Measurements from ENCODE around the gene KRT37. TPM values are rescaled to one million over a fixed set of nuclear protein-coding genes. Genes with fewer than 3 reads are reported as not detected.

The KRT37 gene
- not detected for polyA plus RNA-seq (ENCODE audit: low read depth in 6 of 6)

- DNase-seq (no peak), ATAC-seq (ENCODE audit: low read depth in 2 of 2) (no peak)
- no peak within 1 kb of the TSS for H3K27ac Mint-ChIP-seq
- H3K4me1 Mint-ChIP-seq, result no peaks in the 10 kb centered on the region
- H3K9me3 Mint-ChIP-seq, result peaks cover 0 to 2% (median 0%) of the 10 kb centered on the region in 7 donors
- H3K36me3 Mint-ChIP-seq, result no peaks in the 10 kb centered on the region
- H3K4me3 Mint-ChIP-seq, result no peak within 1 kb of the TSS
- H3K27me3 Mint-ChIP-seq, result peaks cover 20 to 35% (median 33%) of the 10 kb centered on the region in 3 donors
Observed at GRCh38 chr17:41424111-41424635, at the start of gene KRT37. KRT37 (minus strand) TSS chr17:41424585; CDS start chr17:41424523, 62 bp downstream.

DNA sequence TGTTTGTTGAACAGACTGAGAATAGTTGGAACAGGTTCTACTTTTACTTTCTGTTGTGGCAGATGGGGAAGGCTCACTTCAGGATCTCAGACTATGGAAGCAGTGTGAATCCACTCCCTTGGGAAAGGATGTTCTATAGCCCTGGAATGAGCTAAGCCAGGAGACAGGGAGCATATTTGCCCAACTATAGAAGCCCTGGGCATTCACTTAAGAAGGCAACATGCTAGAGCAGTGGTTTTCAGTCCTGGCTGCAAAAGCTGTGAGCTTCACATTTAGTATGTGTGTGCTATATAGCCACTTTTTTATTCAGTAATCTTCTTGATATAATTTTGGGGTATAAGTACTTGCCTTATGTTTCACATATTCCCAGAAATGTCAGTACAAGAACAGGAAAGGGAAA is 44.0 kb upstream of the KRT37 start:
- Mint-ChIP-seq H3K36me3 (peaks cover 8% of the 10 kb centered on the region in 2 donors), H3K27me3 (peaks cover 21 to 57% (median 31%) of the 10 kb centered on the region in 3 donors), H3K9me3 (peaks cover 3 to 28% (median 6%) of the 10 kb centered on the region in 7 donors), H3K27ac (no peak overlapping the region), H3K4me3 (no peak overlapping the region), H3K4me1 (no peaks in the 10 kb centered on the region)
- DNase-seq (no peak), ATAC-seq (ENCODE audit: low read depth in 2 of 2) (no peak)

DNA sequence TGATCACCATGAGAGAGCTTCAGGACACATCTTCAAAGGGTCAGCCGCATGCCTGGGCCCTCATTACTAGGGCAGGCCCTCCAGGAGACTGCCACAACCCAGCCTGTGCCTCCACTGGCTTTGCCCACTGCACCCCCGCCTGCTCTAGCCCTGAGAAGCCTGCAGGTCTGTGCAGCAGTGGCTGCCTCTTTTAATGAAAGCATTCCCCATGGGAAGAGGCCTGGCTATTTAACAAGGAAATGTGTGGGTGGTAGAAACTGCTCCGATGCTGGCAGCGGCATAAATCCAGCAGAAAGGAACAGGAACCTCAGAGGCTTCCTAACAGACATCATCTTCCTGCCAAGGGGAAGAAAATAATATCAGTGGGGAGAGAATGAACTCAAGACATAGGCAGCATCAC is 43.2 kb upstream of the KRT37 start:
- no peak for ATAC-seq (ENCODE audit: low read depth in 2 of 2)
- no peaks in the 10 kb centered on the region for H3K4me1 Mint-ChIP-seq
- no peak overlapping the region for H3K27ac Mint-ChIP-seq
- H3K27me3 Mint-ChIP-seq, result peaks cover 21 to 52% (median 30%) of the 10 kb centered on the region in 3 donors
- DNase-seq, result no peak
- H3K36me3 Mint-ChIP-seq, result peaks cover 0 to 8% of the 10 kb centered on the region in 2 donors
- H3K9me3 Mint-ChIP-seq, result peaks cover 0 to 28% (median 6%) of the 10 kb centered on the region in 7 donors
- H3K4me3 Mint-ChIP-seq, result no peak overlapping the region

DNA sequence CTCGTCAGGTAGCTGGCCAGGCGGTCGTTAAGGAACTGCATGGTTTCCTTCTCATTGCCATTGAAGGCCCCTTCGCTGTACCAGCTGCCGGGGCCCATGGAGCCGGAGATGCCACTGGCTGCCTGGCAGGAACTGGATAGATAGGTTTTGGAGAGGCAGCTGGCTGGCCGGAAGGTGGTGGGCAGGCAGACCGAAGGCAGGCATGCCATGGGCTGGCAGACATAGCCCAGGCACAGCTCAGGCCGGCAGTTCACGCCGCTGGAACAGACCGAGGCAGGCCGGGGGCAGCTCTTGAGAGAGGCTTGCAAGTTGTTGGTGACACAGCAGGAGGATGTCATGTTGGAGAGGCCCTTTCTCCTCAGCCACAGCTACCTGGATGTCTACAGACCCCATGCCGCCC is 42.6 kb upstream of the KRT37 start, which contains the start of gene KRT32:
Gene KRT32, minus strand, starts transcription at position 399 of the 400 bp plus-strand sequence. Its CDS starts 61 bp downstream, at position 338.
- peaks cover 21 to 53% (median 35%) of the 10 kb centered on the region in 3 donors for H3K27me3 Mint-ChIP-seq
- no peak within 1 kb of the TSS for H3K27ac Mint-ChIP-seq
- H3K4me1 Mint-ChIP-seq, result no peaks in the 10 kb centered on the region
- peaks cover 0 to 8% of the 10 kb centered on the region in 2 donors for H3K36me3 Mint-ChIP-seq
- H3K4me3 Mint-ChIP-seq, result no peak within 1 kb of the TSS
- DNase-seq (no peak), ATAC-seq (ENCODE audit: low read depth in 2 of 2) (no peak)
- H3K9me3 Mint-ChIP-seq, result peaks cover 0 to 26% (median 6%) of the 10 kb centered on the region in 7 donors

GRCh38 chr17:41464682-41465081 is 40.3 kb upstream of the KRT37 start:
- Mint-ChIP-seq H3K4me3 (no peak overlapping the region), H3K4me1 (no peaks in the 10 kb centered on the region), H3K27me3 (peaks cover 17 to 62% (median 55%) of the 10 kb centered on the region in 3 donors), H3K36me3 (peaks cover 0 to 8% of the 10 kb centered on the region in 2 donors), H3K27ac (no peak overlapping the region), H3K9me3 (peaks cover 0 to 16% (median 5%) of the 10 kb centered on the region in 7 donors)
- DNase-seq (no peak), ATAC-seq (ENCODE audit: low read depth in 2 of 2) (no peak)

DNA sequence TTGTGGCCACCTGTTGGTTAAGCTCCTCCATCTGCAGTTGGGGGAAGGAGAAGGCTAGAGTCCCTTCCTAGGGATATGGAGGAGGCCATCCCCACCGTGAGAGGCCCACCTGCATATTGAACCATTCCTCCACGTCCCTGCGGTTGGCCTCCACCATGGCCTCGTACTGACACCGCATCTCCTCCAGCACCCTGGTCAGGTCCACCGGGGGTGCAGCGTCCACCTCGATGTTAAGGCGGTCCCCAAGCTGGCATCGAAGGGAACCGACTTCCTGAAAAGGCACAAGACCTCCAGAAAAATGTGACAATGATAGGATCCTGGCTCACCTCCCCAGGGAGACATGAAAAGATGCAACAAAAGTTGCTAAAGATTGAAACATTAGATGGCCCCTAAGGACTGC is 39.8 kb upstream of the KRT37 start:
- no peak for DNase-seq
- H3K27me3 Mint-ChIP-seq, result peaks cover 13 to 62% (median 58%) of the 10 kb centered on the region in 3 donors
- no peak overlapping the region for H3K27ac Mint-ChIP-seq
- H3K9me3 Mint-ChIP-seq, result peaks cover 0 to 16% (median 5%) of the 10 kb centered on the region in 7 donors
- peaks cover 0 to 8% of the 10 kb centered on the region in 2 donors for H3K36me3 Mint-ChIP-seq
- ATAC-seq (ENCODE audit: low read depth in 2 of 2), result no peak
- H3K4me3 Mint-ChIP-seq, result no peak overlapping the region
- H3K4me1 Mint-ChIP-seq, result no peaks in the 10 kb centered on the region

DNA sequence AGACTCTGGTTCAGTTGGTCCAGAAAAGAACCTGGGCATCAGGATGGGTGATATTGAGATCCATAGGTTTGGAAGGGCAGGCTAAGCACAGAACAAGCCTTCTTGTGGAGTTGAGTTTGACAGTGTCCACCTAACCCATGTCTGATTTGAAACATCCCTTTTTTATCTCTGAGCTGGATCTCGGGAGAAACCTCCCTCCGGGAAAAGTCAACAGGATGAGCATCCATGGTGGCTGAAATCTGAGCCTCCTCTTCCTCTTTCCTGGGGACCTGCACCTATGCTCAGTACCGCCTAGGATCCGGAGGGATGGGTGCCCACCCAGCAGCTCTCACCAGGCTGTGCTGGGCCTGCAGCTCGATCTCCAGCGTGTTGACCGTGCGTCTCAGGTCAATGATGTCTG is 39.4 kb upstream of the KRT37 start:
- H3K4me1 Mint-ChIP-seq, result no peaks in the 10 kb centered on the region
- peaks cover 0 to 8% of the 10 kb centered on the region in 2 donors for H3K36me3 Mint-ChIP-seq
- no peak overlapping the region for H3K4me3 Mint-ChIP-seq
- no peak overlapping the region for H3K27ac Mint-ChIP-seq
- ATAC-seq (ENCODE audit: low read depth in 2 of 2), result no peak
- H3K27me3 Mint-ChIP-seq, result peaks cover 14 to 61% (median 58%) of the 10 kb centered on the region in 3 donors
- no peak for DNase-seq
- peaks cover 0 to 13% (median 5%) of the 10 kb centered on the region in 7 donors for H3K9me3 Mint-ChIP-seq

DNA sequence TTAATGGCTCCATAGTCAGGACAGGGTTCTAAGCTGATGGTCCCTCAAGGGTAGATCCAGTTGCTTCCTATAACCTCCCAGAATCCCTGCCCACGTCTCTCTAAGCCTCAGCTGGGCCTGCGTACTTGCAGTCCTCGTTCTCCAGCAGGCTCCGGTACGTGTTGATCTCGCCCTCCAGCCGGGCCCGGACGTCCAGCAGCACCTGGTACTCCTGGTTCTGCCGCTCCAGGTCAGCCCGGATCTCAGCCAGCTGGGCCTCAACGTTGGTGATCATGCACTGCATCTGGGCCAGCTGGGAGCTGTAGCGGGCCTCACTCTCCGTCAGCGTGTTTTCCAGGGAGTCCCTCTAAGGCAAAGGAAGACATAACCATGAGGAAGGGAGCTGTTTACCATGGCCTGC is 38.3 kb upstream of the KRT37 start:
- Mint-ChIP-seq H3K4me1 (no peaks in the 10 kb centered on the region), H3K36me3 (peaks cover 0 to 2% of the 10 kb centered on the region in 2 donors), H3K27ac (no peak overlapping the region), H3K4me3 (no peak overlapping the region), H3K9me3 (peaks cover 0 to 3% (median 1%) of the 10 kb centered on the region in 7 donors), H3K27me3 (peaks cover 21 to 58% (median 50%) of the 10 kb centered on the region in 3 donors)
- DNase-seq, result no peak
- no peak for ATAC-seq (ENCODE audit: low read depth in 2 of 2)

- no peaks in the 10 kb centered on the region for H3K36me3 Mint-ChIP-seq
- DNase-seq, result no peak
- peaks cover 21 to 46% (median 28%) of the 10 kb centered on the region in 3 donors for H3K27me3 Mint-ChIP-seq
- no peaks in the 10 kb centered on the region for H3K4me1 Mint-ChIP-seq
- H3K4me3 Mint-ChIP-seq, result no peak overlapping the region
- H3K9me3 Mint-ChIP-seq, result no peaks in the 10 kb centered on the region
- ATAC-seq (ENCODE audit: low read depth in 2 of 2), result no peak
- no peak overlapping the region for H3K27ac Mint-ChIP-seq
Observed at GRCh38 chr17:41457676-41458075, 33.3 kb upstream of the KRT37 start.

DNA sequence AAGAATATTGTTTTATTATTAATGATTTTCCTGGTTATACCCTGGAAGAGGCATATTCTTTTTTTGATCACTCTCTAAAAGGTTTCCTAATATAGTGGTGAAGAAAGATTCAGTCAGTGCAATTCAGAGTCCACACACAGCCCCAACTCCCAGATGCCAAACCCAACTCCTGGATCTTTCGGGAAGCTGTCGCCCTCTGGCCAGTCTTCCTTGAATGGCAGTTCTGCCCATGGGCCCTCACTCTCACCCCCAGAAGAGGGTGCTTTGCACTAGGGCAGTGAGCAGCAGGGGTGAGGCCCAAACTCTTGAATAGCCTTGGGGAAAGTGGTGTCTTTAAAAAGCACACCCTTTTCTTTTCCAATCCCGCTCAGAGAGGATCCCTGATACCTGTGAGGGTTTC is 31.8 kb upstream of the KRT37 start:
- H3K9me3 Mint-ChIP-seq, result no peaks in the 10 kb centered on the region
- H3K27me3 Mint-ChIP-seq, result peaks cover 29 to 47% (median 31%) of the 10 kb centered on the region in 3 donors
- H3K36me3 Mint-ChIP-seq, result no peaks in the 10 kb centered on the region
- H3K4me1 Mint-ChIP-seq, result no peaks in the 10 kb centered on the region
- H3K4me3 Mint-ChIP-seq, result no peak overlapping the region
- ATAC-seq (ENCODE audit: low read depth in 2 of 2) (no peak), DNase-seq (no peak)
- no peak overlapping the region for H3K27ac Mint-ChIP-seq

DNA sequence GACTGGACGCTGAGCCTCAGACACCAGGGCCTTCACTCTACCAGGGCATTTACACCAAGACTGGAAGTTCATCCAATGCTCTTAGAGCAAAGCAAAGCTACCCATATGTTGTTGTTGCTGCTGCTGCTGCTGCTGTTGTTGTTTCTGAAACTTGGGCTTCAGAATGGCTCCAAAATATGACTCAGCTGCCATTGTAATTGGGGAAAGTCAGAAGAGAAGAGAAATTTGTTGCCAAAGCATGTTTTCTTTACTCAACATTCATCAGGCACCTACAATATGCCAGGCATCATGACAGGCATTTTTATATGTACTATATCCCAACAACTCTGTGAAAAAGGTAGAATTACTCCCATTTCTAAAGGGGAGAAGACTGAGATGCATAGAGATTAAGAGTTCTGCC is 30.9 kb upstream of the KRT37 start:
- H3K4me1 Mint-ChIP-seq, result no peaks in the 10 kb centered on the region
- no peak overlapping the region for H3K4me3 Mint-ChIP-seq
- peaks cover 30 to 47% (median 33%) of the 10 kb centered on the region in 3 donors for H3K27me3 Mint-ChIP-seq
- no peaks in the 10 kb centered on the region for H3K9me3 Mint-ChIP-seq
- no peak overlapping the region for H3K27ac Mint-ChIP-seq
- no peak for ATAC-seq (ENCODE audit: low read depth in 2 of 2)
- DNase-seq, result no peak
- no peaks in the 10 kb centered on the region for H3K36me3 Mint-ChIP-seq

GRCh38 chr17:41453066-41453465 is 28.7 kb upstream of the KRT37 start:
- Mint-ChIP-seq H3K4me3 (no peak overlapping the region), H3K36me3 (no peaks in the 10 kb centered on the region), H3K9me3 (no peaks in the 10 kb centered on the region), H3K4me1 (peaks cover 0 to 2% (median 0%) of the 10 kb centered on the region in 3 donors), H3K27ac (no peak overlapping the region), H3K27me3 (peaks cover 34 to 58% (median 43%) of the 10 kb centered on the region in 3 donors)
- DNase-seq (no peak), ATAC-seq (ENCODE audit: low read depth in 2 of 2) (no peak)

GRCh38 chr17:41452281-41452680 is 27.9 kb upstream of the KRT37 start:
- peaks cover 27 to 58% (median 43%) of the 10 kb centered on the region in 3 donors for H3K27me3 Mint-ChIP-seq
- no peak overlapping the region for H3K4me3 Mint-ChIP-seq
- H3K27ac Mint-ChIP-seq, result no peak overlapping the region
- H3K4me1 Mint-ChIP-seq, result peaks cover 0 to 2% (median 0%) of the 10 kb centered on the region in 3 donors
- no peaks in the 10 kb centered on the region for H3K36me3 Mint-ChIP-seq
- DNase-seq (no peak), ATAC-seq (ENCODE audit: low read depth in 2 of 2) (no peak)
- no peaks in the 10 kb centered on the region for H3K9me3 Mint-ChIP-seq

DNA sequence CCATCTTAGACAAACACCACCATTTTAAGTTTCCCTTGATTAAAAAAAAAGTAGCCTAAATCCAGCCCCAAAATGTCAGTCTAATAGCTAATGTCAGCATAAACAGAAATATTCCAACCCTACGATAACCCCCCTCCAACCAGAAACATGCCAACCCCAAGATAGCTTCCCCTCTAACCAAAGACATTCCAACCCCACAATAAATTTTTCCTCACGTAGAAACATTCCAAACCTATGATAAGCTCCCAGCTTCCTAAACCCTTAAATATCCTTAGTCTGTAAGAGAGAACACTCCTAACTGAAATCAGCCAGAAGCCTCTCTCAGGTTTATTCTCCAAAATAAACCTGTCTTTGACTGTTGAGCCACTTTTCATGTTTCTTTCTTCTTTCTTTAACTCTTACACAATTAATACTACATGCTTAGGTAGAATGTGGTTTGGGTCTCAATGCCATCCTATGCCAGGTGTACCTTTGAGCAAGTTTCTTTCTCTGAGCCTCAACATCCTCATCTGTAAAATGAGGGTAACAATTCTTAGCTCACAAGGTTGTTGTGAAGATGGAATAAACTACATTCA is 26.9 kb upstream of the KRT37 start:
- ATAC-seq (ENCODE audit: low read depth in 2 of 2) (no peak), DNase-seq (no peak)
- Mint-ChIP-seq H3K4me3 (no peak overlapping the region), H3K36me3 (no peaks in the 10 kb centered on the region), H3K9me3 (no peaks in the 10 kb centered on the region), H3K27me3 (peaks cover 30 to 67% (median 50%) of the 10 kb centered on the region in 3 donors), H3K27ac (no peak overlapping the region), H3K4me1 (peaks cover 0 to 2% (median 0%) of the 10 kb centered on the region in 3 donors)

Measured in naive B cell (primary cell).